ENCODE measurements around the gene YTHDC2.

DNA sequence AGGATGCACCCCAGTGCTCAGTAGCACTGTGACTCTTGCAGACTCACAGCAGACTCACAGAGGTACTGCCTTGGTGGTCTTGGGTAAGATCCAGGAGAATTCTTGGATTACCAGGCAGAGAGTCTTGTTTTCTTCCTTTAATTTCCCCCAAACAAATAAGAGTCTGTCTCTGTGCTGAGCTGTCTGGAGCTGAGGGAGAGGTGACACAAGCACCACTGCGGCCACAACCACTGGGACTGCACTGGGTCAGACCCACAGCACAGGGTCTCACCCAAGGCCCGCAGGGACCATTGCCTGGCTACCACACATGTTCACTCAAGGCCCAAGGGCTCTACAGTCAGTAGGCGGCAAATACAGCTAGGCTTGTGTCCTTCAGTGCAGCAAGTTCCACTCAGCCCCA, 11.4 kb upstream of the YTHDC2 start:
- TF ChIP-seq, protein P1, sequence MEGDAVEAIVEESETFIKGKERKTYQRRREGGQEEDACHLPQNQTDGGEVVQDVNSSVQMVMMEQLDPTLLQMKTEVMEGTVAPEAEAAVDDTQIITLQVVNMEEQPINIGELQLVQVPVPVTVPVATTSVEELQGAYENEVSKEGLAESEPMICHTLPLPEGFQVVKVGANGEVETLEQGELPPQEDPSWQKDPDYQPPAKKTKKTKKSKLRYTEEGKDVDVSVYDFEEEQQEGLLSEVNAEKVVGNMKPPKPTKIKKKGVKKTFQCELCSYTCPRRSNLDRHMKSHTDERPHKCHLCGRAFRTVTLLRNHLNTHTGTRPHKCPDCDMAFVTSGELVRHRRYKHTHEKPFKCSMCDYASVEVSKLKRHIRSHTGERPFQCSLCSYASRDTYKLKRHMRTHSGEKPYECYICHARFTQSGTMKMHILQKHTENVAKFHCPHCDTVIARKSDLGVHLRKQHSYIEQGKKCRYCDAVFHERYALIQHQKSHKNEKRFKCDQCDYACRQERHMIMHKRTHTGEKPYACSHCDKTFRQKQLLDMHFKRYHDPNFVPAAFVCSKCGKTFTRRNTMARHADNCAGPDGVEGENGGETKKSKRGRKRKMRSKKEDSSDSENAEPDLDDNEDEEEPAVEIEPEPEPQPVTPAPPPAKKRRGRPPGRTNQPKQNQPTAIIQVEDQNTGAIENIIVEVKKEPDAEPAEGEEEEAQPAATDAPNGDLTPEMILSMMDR (conservative IDR thresholded peaks at IDR 0.05; ENCODE audit: low read length): no peak
- TF ChIP-seq EZH2phosphoT487 (IDR thresholded peaks at IDR 0.05; ENCODE audit: borderline replicate concordance, low read depth, low read length): no peak
